WI38 (cell line): ENCODE data around the gene CLCA2.

Source experiments
- H3K4me3 ChIP-seq: 2 replicates; pipeline ENCODE4 v1.5.1; 2011; ENCODE audit warnings: low read depth, mild to moderate bottlenecking, control low read depth, low read length
- CTCF ChIP-seq: IDR thresholded peaks from 2 replicates; pipeline ENCODE4 v1.5.1; 2012; ENCODE audit warnings: low read depth, mild to moderate bottlenecking, control low read depth, low read length

CLCA2 gene

GRCh38 chr1:86471291-86471690 is 47.3 kb downstream of the CLCA2 start:
- TF ChIP-seq CTCF, result no peak
- no peak overlapping the region for H3K4me3 ChIP-seq

GRCh38 chr1:86472152-86472551 is 48.2 kb downstream of the CLCA2 start:
- no peak for TF ChIP-seq CTCF
- no peak overlapping the region for H3K4me3 ChIP-seq

GRCh38 chr1:86472767-86473166 is 48.8 kb downstream of the CLCA2 start:
- H3K4me3 ChIP-seq, result no peak overlapping the region
- TF ChIP-seq CTCF, result no peak

- TF ChIP-seq CTCF, result no peak
- no peak overlapping the region for H3K4me3 ChIP-seq
These were observed 53.3 kb downstream of the CLCA2 start for GRCh38 chr1:86477256-86477655.

GRCh38 chr1:86477682-86478081 is 53.7 kb downstream of the CLCA2 start:
- TF ChIP-seq CTCF, result no peak
- H3K4me3 ChIP-seq, result no peak overlapping the region

- TF ChIP-seq CTCF, result no peak
- H3K4me3 ChIP-seq, result no peak overlapping the region
These were observed 54.6 kb downstream of the CLCA2 start for GRCh38 chr1:86478416-86479156.

- no peak overlapping the region for H3K4me3 ChIP-seq
- TF ChIP-seq CTCF, result no peak
These were observed 58.0 kb downstream of the CLCA2 start for GRCh38 chr1:86481966-86482365.
